GM21526 (cell line): ENCODE measurements around the gene RNFT2.

Experiments
- ATAC-seq: cut with Tn5 transposase; IDR thresholded peaks from one replicate; pipeline ENCODE4 v1.9.1; 2021; ENCODE audit warnings: moderate library complexity; ENCODE audit not compliant: unreplicated experiment, low FRiP score

The RNFT2 gene

DNA sequence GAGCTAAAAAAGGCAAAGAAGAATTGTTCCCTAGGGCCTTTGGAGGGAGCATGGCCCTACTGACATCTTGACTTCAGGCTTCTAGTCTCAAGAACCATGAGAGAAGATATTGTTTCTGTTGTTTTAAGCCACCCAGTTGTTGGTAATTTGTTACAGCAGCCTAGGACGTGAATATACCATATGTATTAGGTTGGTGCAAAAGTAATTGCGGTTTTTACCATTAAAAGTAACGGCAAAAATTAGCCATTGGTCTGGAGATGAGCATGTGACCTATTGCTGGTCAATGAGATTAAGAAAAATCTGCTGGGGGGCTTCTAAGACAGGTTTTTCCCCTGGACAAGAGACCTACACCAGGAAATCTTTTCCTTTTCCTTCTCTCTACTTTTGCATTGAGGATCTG, 152.9 kb downstream of the RNFT2 start:
- no peak for ATAC-seq

DNA sequence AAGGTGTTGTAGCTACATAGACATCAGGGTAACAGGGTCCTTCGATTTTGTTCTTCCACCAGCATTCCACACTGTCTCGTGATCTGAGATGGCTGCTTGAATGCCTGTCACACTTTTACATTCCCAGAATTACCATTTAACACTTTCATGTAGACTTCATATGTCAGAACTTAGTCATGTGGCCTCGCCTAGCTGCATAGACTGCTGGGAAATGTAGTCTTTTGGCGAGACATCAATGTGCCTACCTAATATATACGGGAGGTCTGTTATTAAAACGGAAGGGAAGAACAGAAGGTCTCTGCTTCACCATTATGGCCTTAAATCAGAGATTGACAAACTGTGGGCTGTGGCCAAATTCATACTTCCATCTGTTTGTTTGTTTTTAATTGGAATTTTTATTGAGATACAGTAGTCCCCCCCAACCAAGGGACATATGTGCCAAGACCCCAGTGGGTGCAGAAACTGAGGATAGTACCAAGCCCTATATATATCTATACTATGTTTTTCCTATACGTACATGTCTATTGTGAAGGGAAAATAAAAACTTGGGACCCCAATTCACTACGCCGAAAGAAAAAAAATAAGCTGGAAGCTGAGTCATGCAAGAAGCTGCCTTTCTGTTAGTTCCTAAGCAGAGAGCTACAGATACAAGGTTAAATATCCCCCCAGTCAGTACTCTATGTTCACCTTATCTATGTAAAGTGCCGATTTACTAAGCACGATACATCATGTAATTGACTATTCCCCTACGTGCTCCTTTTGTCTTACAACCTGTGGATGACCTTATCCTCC, 154.4 kb downstream of the RNFT2 start:
- ATAC-seq, result no peak

- no peak for ATAC-seq
Measured at GRCh38 chr12:116894913-116895312, 156.8 kb downstream of the RNFT2 start.

DNA sequence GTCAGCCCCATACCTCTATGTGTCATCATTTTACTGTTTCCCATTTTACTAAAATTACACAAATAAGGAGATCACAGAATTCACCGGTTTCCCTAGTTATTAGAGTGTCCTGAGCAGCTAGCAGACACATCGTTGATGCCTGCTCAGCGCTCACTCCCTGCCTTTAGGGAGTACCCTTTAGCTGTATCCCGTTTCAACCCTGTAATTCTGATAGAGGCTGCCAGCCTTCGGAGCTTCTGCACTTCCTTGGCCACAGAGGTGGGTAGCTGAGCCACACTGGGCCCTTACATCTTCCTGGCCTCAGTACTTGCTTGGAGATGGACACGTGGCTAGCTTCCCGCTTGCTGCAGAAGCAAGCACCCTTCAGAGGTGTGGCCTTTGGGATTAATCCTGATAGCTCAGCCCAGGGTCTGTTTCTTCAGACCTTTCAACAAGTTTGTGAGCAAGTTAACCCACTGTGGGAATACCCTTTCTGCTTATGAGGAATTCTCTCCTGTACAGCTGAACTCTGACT, 158.4 kb downstream of the RNFT2 start:
- no peak for ATAC-seq

DNA sequence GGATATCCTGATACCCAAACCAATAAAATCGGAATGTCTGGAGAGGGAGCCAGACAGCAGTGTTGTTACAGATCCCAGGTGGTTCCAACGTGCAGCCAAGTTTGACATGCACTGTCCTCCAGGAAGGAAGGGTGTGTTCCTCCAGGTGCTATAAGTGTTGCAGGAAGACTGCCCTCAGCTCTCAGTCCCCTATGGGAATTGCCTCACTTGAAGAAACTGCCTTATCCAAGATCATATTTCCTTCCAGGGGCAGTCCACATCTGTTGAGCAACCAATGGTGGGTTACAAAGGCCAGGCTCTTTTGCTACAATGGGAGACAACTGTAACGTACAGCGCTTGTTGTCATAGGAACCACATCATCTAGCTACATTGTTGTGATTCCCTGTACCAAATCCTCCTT, 159.4 kb downstream of the RNFT2 start:
- ATAC-seq, result no peak

- no peak for ATAC-seq
Measured at GRCh38 chr12:116898669-116899068, 160.6 kb downstream of the RNFT2 start.

DNA sequence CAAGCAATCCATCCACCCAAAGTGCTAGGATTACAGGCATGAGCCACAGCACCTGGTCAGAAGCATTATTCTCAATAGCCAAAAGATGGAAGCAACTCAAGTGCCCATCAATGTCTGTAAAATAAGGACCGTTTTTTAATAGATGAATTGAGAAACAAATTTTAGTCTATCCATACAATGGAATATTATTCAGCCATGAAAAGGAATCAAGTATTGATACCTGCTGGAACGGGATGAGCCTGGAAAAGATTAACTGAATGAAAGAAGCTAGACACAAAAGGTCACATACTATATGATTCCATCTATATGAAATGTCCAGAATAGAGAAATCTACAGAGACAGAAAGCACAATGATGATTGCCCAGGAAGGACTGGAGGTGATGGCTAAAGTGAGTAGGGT, 163.5 kb downstream of the RNFT2 start:
- no peak for ATAC-seq
